ENCODE data around the gene PARD6G.
"Not testable (repeated sequence)": the region's sequence is repeated elsewhere in the genome, so short reads cannot be mapped to it uniquely, and the experiment has no call there.

PARD6G gene

GRCh38 chr18:80249217-80250093, 2.1 kb upstream of the PARD6G start:
- H3K4me3 ChIP-seq (ENCODE audit: low read length) = no peak overlapping the region
- no peaks in the 10 kb centered on the region for H3K36me3 ChIP-seq (ENCODE audit: control insufficient read depth, low read depth, low read length)
- H3K27ac ChIP-seq (ENCODE audit: low read length) = no peak overlapping the region
- H3K27me3 ChIP-seq (ENCODE audit: control insufficient read depth, insufficient read depth, low read length) = peaks cover 9% of the 10 kb centered on the region
- H3K9me3 ChIP-seq (ENCODE audit: control insufficient read depth, low read depth, low read length) = no peaks in the 10 kb centered on the region
- H3K9ac ChIP-seq (ENCODE audit: low read length) = no peak overlapping the region
- H3K4me1 ChIP-seq (ENCODE audit: control insufficient read depth, low read depth, low read length) = no peaks in the 10 kb centered on the region

- no peaks in the 10 kb centered on the region for H3K9me3 ChIP-seq (ENCODE audit: control insufficient read depth, low read depth, low read length)
- H3K4me3 ChIP-seq (ENCODE audit: low read length) = peak overlapping the region; percentile 70
- H3K36me3 ChIP-seq (ENCODE audit: control insufficient read depth, low read depth, low read length) = no peaks in the 10 kb centered on the region
- peak overlapping the region; percentile 55 for H3K9ac ChIP-seq (ENCODE audit: low read length)
- H3K27ac ChIP-seq (ENCODE audit: low read length) = no peak overlapping the region
- no peaks in the 10 kb centered on the region for H3K4me1 ChIP-seq (ENCODE audit: control insufficient read depth, low read depth, low read length)
- peaks cover 9% of the 10 kb centered on the region for H3K27me3 ChIP-seq (ENCODE audit: control insufficient read depth, insufficient read depth, low read length)
These were observed 595 bp downstream of the PARD6G start for GRCh38 chr18:80246445-80247392.

GRCh38 chr18:80245781-80246444, 1.4 kb downstream of the PARD6G start:
- peak overlapping the region; percentile 51 for H3K4me3 ChIP-seq (ENCODE audit: low read length)
- H3K4me1 ChIP-seq (ENCODE audit: control insufficient read depth, low read depth, low read length) = no peaks in the 10 kb centered on the region
- no peak overlapping the region for H3K9ac ChIP-seq (ENCODE audit: low read length)
- H3K9me3 ChIP-seq (ENCODE audit: control insufficient read depth, low read depth, low read length) = no peaks in the 10 kb centered on the region
- no peak overlapping the region for H3K27ac ChIP-seq (ENCODE audit: low read length)
- H3K27me3 ChIP-seq (ENCODE audit: control insufficient read depth, insufficient read depth, low read length) = peaks cover 9% of the 10 kb centered on the region
- H3K36me3 ChIP-seq (ENCODE audit: control insufficient read depth, low read depth, low read length) = no peaks in the 10 kb centered on the region

GRCh38 chr18:80244956-80245730, 2.2 kb downstream of the PARD6G start:
- Histone ChIP-seq H3K4me1 (ENCODE audit: control insufficient read depth, low read depth, low read length) (no peaks in the 10 kb centered on the region), H3K9me3 (ENCODE audit: control insufficient read depth, low read depth, low read length) (no peaks in the 10 kb centered on the region), H3K9ac (ENCODE audit: low read length) (no peak overlapping the region), H3K4me3 (ENCODE audit: low read length) (no peak overlapping the region), H3K36me3 (ENCODE audit: control insufficient read depth, low read depth, low read length) (no peaks in the 10 kb centered on the region), H3K27ac (ENCODE audit: low read length) (no peak overlapping the region), H3K27me3 (ENCODE audit: control insufficient read depth, insufficient read depth, low read length) (peaks cover 9% of the 10 kb centered on the region)

GRCh38 chr18:80244167-80244566, 3.1 kb downstream of the PARD6G start:
- Histone ChIP-seq H3K27me3 (ENCODE audit: control insufficient read depth, insufficient read depth, low read length) (peaks cover 9% of the 10 kb centered on the region), H3K9ac (ENCODE audit: low read length) (no peak overlapping the region), H3K9me3 (ENCODE audit: control insufficient read depth, low read depth, low read length) (no peaks in the 10 kb centered on the region), H3K4me3 (ENCODE audit: low read length) (no peak overlapping the region), H3K27ac (ENCODE audit: low read length) (no peak overlapping the region), H3K36me3 (ENCODE audit: control insufficient read depth, low read depth, low read length) (no peaks in the 10 kb centered on the region), H3K4me1 (ENCODE audit: control insufficient read depth, low read depth, low read length) (peaks cover 5% of the 10 kb centered on the region)

GRCh38 chr18:80243204-80243603, 4.1 kb downstream of the PARD6G start:
- H3K27me3 ChIP-seq (ENCODE audit: control insufficient read depth, insufficient read depth, low read length) = peaks cover 9% of the 10 kb centered on the region

GRCh38 chr18:80241919-80242777, 5.2 kb downstream of the PARD6G start:
- Histone ChIP-seq H3K27ac (ENCODE audit: low read length) (no peak overlapping the region), H3K4me1 (ENCODE audit: control insufficient read depth, low read depth, low read length) (peaks cover 5% of the 10 kb centered on the region), H3K36me3 (ENCODE audit: control insufficient read depth, low read depth, low read length) (no peaks in the 10 kb centered on the region), H3K4me3 (ENCODE audit: low read length) (no peak overlapping the region), H3K9ac (ENCODE audit: low read length) (no peak overlapping the region), H3K9me3 (ENCODE audit: control insufficient read depth, low read depth, low read length) (no peaks in the 10 kb centered on the region), H3K27me3 (ENCODE audit: control insufficient read depth, insufficient read depth, low read length) (peaks cover 9% of the 10 kb centered on the region)

More at GRCh38 chr18:80243204-80243603, 4.1 kb downstream of the PARD6G start:
- no peaks in the 10 kb centered on the region for H3K9me3 ChIP-seq (ENCODE audit: control insufficient read depth, low read depth, low read length)
- no peak overlapping the region for H3K4me3 ChIP-seq (ENCODE audit: low read length)
- no peak overlapping the region for H3K27ac ChIP-seq (ENCODE audit: low read length)
- H3K4me1 ChIP-seq (ENCODE audit: control insufficient read depth, low read depth, low read length) = peaks cover 5% of the 10 kb centered on the region
- no peak overlapping the region for H3K9ac ChIP-seq (ENCODE audit: low read length)
- H3K36me3 ChIP-seq (ENCODE audit: control insufficient read depth, low read depth, low read length) = no peaks in the 10 kb centered on the region

- Histone ChIP-seq H3K9ac (ENCODE audit: low read length) (no peak overlapping the region), H3K4me3 (ENCODE audit: low read length) (no peak overlapping the region), H3K27ac (ENCODE audit: low read length) (no peak overlapping the region), H3K9me3 (ENCODE audit: control insufficient read depth, low read depth, low read length) (no peaks in the 10 kb centered on the region), H3K36me3 (ENCODE audit: control insufficient read depth, low read depth, low read length) (no peaks in the 10 kb centered on the region), H3K27me3 (ENCODE audit: control insufficient read depth, insufficient read depth, low read length) (no peaks in the 10 kb centered on the region), H3K4me1 (ENCODE audit: control insufficient read depth, low read depth, low read length) (peaks cover 5% of the 10 kb centered on the region)
These were observed 7.5 kb downstream of the PARD6G start for GRCh38 chr18:80239830-80240229.

- H3K27ac ChIP-seq (ENCODE audit: low read length) = no peak overlapping the region
- H3K36me3 ChIP-seq (ENCODE audit: control insufficient read depth, low read depth, low read length) = no peaks in the 10 kb centered on the region
These were observed 8.6 kb downstream of the PARD6G start for GRCh38 chr18:80238651-80239260.

GRCh38 chr18:80237519-80237918, 9.8 kb downstream of the PARD6G start:
- H3K4me1 ChIP-seq (ENCODE audit: control insufficient read depth, low read depth, low read length); H3K27me3 ChIP-seq (ENCODE audit: control insufficient read depth, insufficient read depth, low read length); H3K36me3 ChIP-seq (ENCODE audit: control insufficient read depth, low read depth, low read length); H3K4me3 ChIP-seq (ENCODE audit: low read length); H3K9me3 ChIP-seq (ENCODE audit: control insufficient read depth, low read depth, low read length); H3K9ac ChIP-seq (ENCODE audit: low read length); H3K27ac ChIP-seq (ENCODE audit: low read length): not testable (repeated sequence)

More at GRCh38 chr18:80238651-80239260, 8.6 kb downstream of the PARD6G start:
- Histone ChIP-seq H3K4me1 (ENCODE audit: control insufficient read depth, low read depth, low read length) (peaks cover 5% of the 10 kb centered on the region), H3K9me3 (ENCODE audit: control insufficient read depth, low read depth, low read length) (no peaks in the 10 kb centered on the region), H3K9ac (ENCODE audit: low read length) (no peak overlapping the region), H3K4me3 (ENCODE audit: low read length) (no peak overlapping the region), H3K27me3 (ENCODE audit: control insufficient read depth, insufficient read depth, low read length) (no peaks in the 10 kb centered on the region)

All from iPS-18a (cell line).